Mesothelial cell of epicardium (in vitro differentiated cells): Measurements from ENCODE around the gene GABRB1. TPM values are rescaled to one million over a fixed set of nuclear protein-coding genes. Genes with fewer than 3 reads are reported as not detected.

Experiments
- DNase-seq, 2 experiments: peaks; one replicate each; pipeline ENCODE4 v3.0.0; 2021; ENCODE audit warnings: low spot score in 2 of 2; ENCODE audit not compliant: unreplicated experiment in 2 of 2
- H3K27ac Mint-ChIP-seq: 2 replicates; pipeline ENCODE4 v1.8.0; 2021; ENCODE audit warnings: mixed read lengths
- H3K27me3 Mint-ChIP-seq: 2 replicates; pipeline ENCODE4 v1.8.0; 2021; ENCODE audit warnings: low read depth, mixed read lengths
- H3K36me3 Mint-ChIP-seq: 2 replicates; pipeline ENCODE4 v1.8.0; 2021; ENCODE audit warnings: mixed read lengths
- H3K4me1 Mint-ChIP-seq: 2 replicates; pipeline ENCODE4 v1.8.0; 2021; ENCODE audit warnings: mixed read lengths
- H3K4me3 Mint-ChIP-seq: 2 replicates; pipeline ENCODE4 v1.8.0; 2021; ENCODE audit warnings: mild to moderate bottlenecking, moderate library complexity, mixed read lengths
- H3K9me3 Mint-ChIP-seq: 2 replicates; pipeline ENCODE4 v1.8.0; 2021; ENCODE audit warnings: mixed read lengths
- CTCF ChIP-seq: fragments of 200-600 bp; sonication (generic); IDR thresholded peaks from one replicate; pipeline ENCODE4 v1.5.0; 2021; ENCODE audit warnings: antibody characterized with exemption; ENCODE audit not compliant: unreplicated experiment
- total RNA-seq: library from RNA; stranded (reverse); gene quantifications from 3 replicates; pipeline ENCODE4 v1.2.1, GENCODE V29; 2021

Gene GABRB1
- total RNA-seq, 1 donor from 2014 or later: not detected

- no peaks in the 10 kb centered on the region for H3K36me3 Mint-ChIP-seq
- no peak for DNase-seq
- H3K27me3 Mint-ChIP-seq: no peaks in the 10 kb centered on the region
- no peak overlapping the region for H3K4me3 Mint-ChIP-seq
- peak; percentile 75 for TF ChIP-seq CTCF
- H3K27ac Mint-ChIP-seq: no peak overlapping the region
- H3K9me3 Mint-ChIP-seq: no peaks in the 10 kb centered on the region
- peaks cover 14% of the 10 kb centered on the region for H3K4me1 Mint-ChIP-seq
Measured at GRCh38 chr4:47383829-47384427, 352.6 kb downstream of the GABRB1 start.

- TF ChIP-seq CTCF: no peak
- Mint-ChIP-seq H3K4me1 (peaks cover 14% of the 10 kb centered on the region), H3K27me3 (no peaks in the 10 kb centered on the region), H3K4me3 (no peak overlapping the region), H3K27ac (no peak overlapping the region), H3K36me3 (no peaks in the 10 kb centered on the region), H3K9me3 (no peaks in the 10 kb centered on the region)
- no peak for DNase-seq
Measured at GRCh38 chr4:47386146-47386545, 354.8 kb downstream of the GABRB1 start.

GRCh38 chr4:47386561-47387235, 355.3 kb downstream of the GABRB1 start:
- Mint-ChIP-seq H3K9me3 (no peaks in the 10 kb centered on the region), H3K4me3 (no peak overlapping the region)

GRCh38 chr4:47390428-47391125, 359.2 kb downstream of the GABRB1 start:
- no peaks in the 10 kb centered on the region for H3K27me3 Mint-ChIP-seq
- no peak overlapping the region for H3K4me3 Mint-ChIP-seq
- H3K36me3 Mint-ChIP-seq: no peaks in the 10 kb centered on the region
- H3K27ac Mint-ChIP-seq: no peak overlapping the region
- peaks cover 9% of the 10 kb centered on the region for H3K4me1 Mint-ChIP-seq
- DNase-seq: no peak
- no peak for TF ChIP-seq CTCF
- peaks cover 2% of the 10 kb centered on the region for H3K9me3 Mint-ChIP-seq

More at GRCh38 chr4:47386561-47387235, 355.3 kb downstream of the GABRB1 start:
- peaks cover 14% of the 10 kb centered on the region for H3K4me1 Mint-ChIP-seq
- H3K36me3 Mint-ChIP-seq: no peaks in the 10 kb centered on the region
- DNase-seq: no peak
- TF ChIP-seq CTCF: no peak
- no peak overlapping the region for H3K27ac Mint-ChIP-seq
- no peaks in the 10 kb centered on the region for H3K27me3 Mint-ChIP-seq

- DNase-seq: no peak
- H3K27ac Mint-ChIP-seq: no peak overlapping the region
- H3K4me1 Mint-ChIP-seq: peaks cover 8% of the 10 kb centered on the region
- TF ChIP-seq CTCF: no peak
- H3K36me3 Mint-ChIP-seq: no peaks in the 10 kb centered on the region
- H3K9me3 Mint-ChIP-seq: peaks cover 8% of the 10 kb centered on the region
- no peaks in the 10 kb centered on the region for H3K27me3 Mint-ChIP-seq
- no peak overlapping the region for H3K4me3 Mint-ChIP-seq
Measured at GRCh38 chr4:47391256-47391655, 359.9 kb downstream of the GABRB1 start.
